Measurements from ENCODE around the gene PTPRK.

The PTPRK gene

DNA sequence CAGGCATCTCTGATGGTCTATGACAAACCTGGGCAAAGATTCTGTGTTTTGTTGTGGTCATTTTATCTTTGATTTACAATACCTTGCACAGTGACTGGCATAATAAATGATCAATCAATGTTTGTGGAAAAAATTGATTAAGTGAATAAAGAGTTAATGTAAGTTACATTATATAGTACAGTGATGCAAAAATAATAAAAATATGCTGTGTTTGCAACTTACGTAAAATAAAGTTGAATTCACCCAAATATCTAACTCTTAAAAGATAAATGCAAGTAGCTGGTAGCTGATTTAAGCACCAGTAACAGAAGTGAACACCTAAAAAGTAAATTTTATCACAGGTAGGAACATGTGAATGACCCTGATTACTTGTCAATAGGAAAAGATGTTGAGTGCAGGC is 443.6 kb downstream of the PTPRK start:
- no peak overlapping the region for H3K27ac ChIP-seq (ENCODE audit: low read length, poor library complexity, severe bottlenecking)

DNA sequence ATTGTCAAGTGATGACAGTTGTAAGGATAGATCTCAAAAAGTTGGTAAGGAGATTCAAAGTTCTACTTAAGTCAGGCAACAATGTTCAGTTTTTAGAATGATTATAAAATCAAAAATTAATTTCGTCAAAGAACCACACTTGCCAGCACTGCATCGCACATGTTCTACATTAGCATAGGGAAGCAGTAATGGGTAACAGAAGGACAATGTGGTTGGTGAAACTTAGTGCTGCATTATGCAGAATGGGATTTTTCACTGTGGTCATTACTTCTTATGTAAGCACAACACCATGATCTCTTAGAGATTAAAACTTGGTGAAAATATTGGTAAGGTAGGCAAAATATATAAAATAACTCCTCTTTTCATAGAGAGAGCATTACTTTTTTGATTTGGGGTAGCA is 445.8 kb downstream of the PTPRK start:
- H3K27me3 ChIP-seq (ENCODE audit: control insufficient read depth in 1 of 2, insufficient read depth in 1 of 2, low read length in 2 of 2), result no peaks in the 10 kb centered on the region
- H4K8ac ChIP-seq (ENCODE audit: low read length), result no peak overlapping the region
- no peak overlapping the region for H2AK5ac ChIP-seq (ENCODE audit: low read length, severe bottlenecking)
- DNase-seq, result no peak
- no peaks in the 10 kb centered on the region for H3K9me3 ChIP-seq (ENCODE audit: control insufficient read depth, low read length)
- peaks cover 0 to 15% of the 10 kb centered on the region in 2 experiments for H3K36me3 ChIP-seq (ENCODE audit: control insufficient read depth in 1 of 2, insufficient read depth in 2 of 2, low read depth in 1 of 2, low read length in 2 of 2)
- H3K27ac ChIP-seq (ENCODE audit: low read length, poor library complexity, severe bottlenecking), result no peak overlapping the region
- no peak overlapping the region for H2BK120ac ChIP-seq (ENCODE audit: low read depth, low read length)
- H2BK15ac ChIP-seq (ENCODE audit: low read depth, poor library complexity, severe bottlenecking), result no peak overlapping the region
- no peak overlapping the region for H2AFZ ChIP-seq (ENCODE audit: low read depth, low read length)
- no peaks in the 10 kb centered on the region for H3K79me1 ChIP-seq (replicated peaks; ENCODE audit: low read length, poor library complexity, severe bottlenecking)
- no peak overlapping the region for H3K23ac ChIP-seq (ENCODE audit: low read length in 2 of 2)
- H2BK12ac ChIP-seq (ENCODE audit: low read length in 2 of 2), result no peak overlapping the region
- H3K4me2 ChIP-seq (ENCODE audit: low read length, poor library complexity, severe bottlenecking), result no peak overlapping the region
- no peak overlapping the region for H3K4me3 ChIP-seq (ENCODE audit: insufficient read depth in 1 of 2, low read depth in 1 of 2, low read length in 2 of 2)
- no peak overlapping the region for H3K4ac ChIP-seq (ENCODE audit: low read depth in 1 of 2, low read length in 2 of 2)
- H4K91ac ChIP-seq (ENCODE audit: low read length), result no peak overlapping the region
- no peak overlapping the region for H2BK5ac ChIP-seq (ENCODE audit: low read depth, low read length, poor library complexity, severe bottlenecking)
- no peak overlapping the region for H3K9ac ChIP-seq (ENCODE audit: low read length)
- H3K14ac ChIP-seq (ENCODE audit: low read length in 2 of 2), result no peak overlapping the region
- no peak overlapping the region for H3K18ac ChIP-seq (ENCODE audit: low read depth in 1 of 2, low read length in 2 of 2)
- H3K4me1 ChIP-seq (ENCODE audit: control insufficient read depth, insufficient read depth, low read depth, low read length), result no peaks in the 10 kb centered on the region
- WGBS, result 100% methylated on average over 1 of the region's 2 CpGs

More for the DNA sequence above, 443.6 kb downstream of the PTPRK start:
- no peak overlapping the region for H3K9ac ChIP-seq (ENCODE audit: low read length)
- H3K4me3 ChIP-seq (ENCODE audit: insufficient read depth in 1 of 2, low read depth in 1 of 2, low read length in 2 of 2), result no peak overlapping the region
- no peak overlapping the region for H2AFZ ChIP-seq (ENCODE audit: low read depth, low read length)
- H2BK15ac ChIP-seq (ENCODE audit: low read depth, poor library complexity, severe bottlenecking), result no peak overlapping the region
- DNase-seq, result no peak
- H2BK120ac ChIP-seq (ENCODE audit: low read depth, low read length), result no peak overlapping the region
- no peak overlapping the region for H2BK12ac ChIP-seq (ENCODE audit: low read length in 2 of 2)
- no peaks in the 10 kb centered on the region for H3K4me1 ChIP-seq (ENCODE audit: control insufficient read depth, insufficient read depth, low read depth, low read length)
- no CpG with 5 or more reads among the region's 1 CpG for WGBS
- H2BK5ac ChIP-seq (ENCODE audit: low read depth, low read length, poor library complexity, severe bottlenecking), result no peak overlapping the region
- no peaks in the 10 kb centered on the region for H3K27me3 ChIP-seq (ENCODE audit: control insufficient read depth in 1 of 2, insufficient read depth in 1 of 2, low read length in 2 of 2)
- H2AK5ac ChIP-seq (ENCODE audit: low read length, severe bottlenecking), result no peak overlapping the region
- H3K36me3 ChIP-seq (ENCODE audit: control insufficient read depth in 1 of 2, insufficient read depth in 2 of 2, low read depth in 1 of 2, low read length in 2 of 2), result peaks cover 0 to 15% of the 10 kb centered on the region in 2 experiments
- H4K8ac ChIP-seq (ENCODE audit: low read length), result no peak overlapping the region
- H3K4ac ChIP-seq (ENCODE audit: low read depth in 1 of 2, low read length in 2 of 2), result no peak overlapping the region
- H4K91ac ChIP-seq (ENCODE audit: low read length), result no peak overlapping the region
- H3K9me3 ChIP-seq (ENCODE audit: control insufficient read depth, low read length), result no peaks in the 10 kb centered on the region
- H3K79me1 ChIP-seq (replicated peaks; ENCODE audit: low read length, poor library complexity, severe bottlenecking), result no peaks in the 10 kb centered on the region
- H3K4me2 ChIP-seq (ENCODE audit: low read length, poor library complexity, severe bottlenecking), result no peak overlapping the region
- H3K18ac ChIP-seq (ENCODE audit: low read depth in 1 of 2, low read length in 2 of 2), result no peak overlapping the region
- H3K14ac ChIP-seq (ENCODE audit: low read length in 2 of 2), result no peak overlapping the region
- H3K23ac ChIP-seq (ENCODE audit: low read length in 2 of 2), result no peak overlapping the region

DNA sequence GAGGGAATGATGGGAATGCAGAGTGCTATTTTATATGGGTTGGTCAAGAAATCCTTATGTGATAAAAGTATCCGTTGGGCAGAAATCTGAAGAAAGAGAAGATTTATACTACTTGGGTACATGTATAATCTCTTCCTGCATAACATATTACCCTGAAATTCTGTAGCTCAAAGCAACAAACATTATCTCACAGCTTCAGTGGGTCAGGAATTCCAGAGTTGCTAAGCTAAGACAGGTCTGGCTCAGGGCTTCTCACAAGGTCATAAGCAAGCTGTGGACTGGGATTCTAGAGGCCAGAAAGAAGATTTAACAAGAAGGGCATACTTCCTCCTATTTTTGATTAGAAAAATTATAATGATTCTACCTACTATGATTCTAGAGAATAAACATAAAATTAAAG is 447.0 kb downstream of the PTPRK start:
- no peak for DNase-seq
- Histone ChIP-seq H3K18ac (ENCODE audit: low read depth in 1 of 2, low read length in 2 of 2) (no peak overlapping the region), H3K79me1 (replicated peaks; ENCODE audit: low read length, poor library complexity, severe bottlenecking) (no peaks in the 10 kb centered on the region), H4K91ac (ENCODE audit: low read length) (no peak overlapping the region), H2AFZ (ENCODE audit: low read depth, low read length) (no peak overlapping the region), H3K4me3 (ENCODE audit: insufficient read depth in 1 of 2, low read depth in 1 of 2, low read length in 2 of 2) (no peak overlapping the region), H3K27ac (ENCODE audit: low read length, poor library complexity, severe bottlenecking) (no peak overlapping the region), H3K4me1 (ENCODE audit: control insufficient read depth, insufficient read depth, low read depth, low read length) (no peaks in the 10 kb centered on the region), H2BK120ac (ENCODE audit: low read depth, low read length) (no peak overlapping the region), H3K9me3 (ENCODE audit: control insufficient read depth, low read length) (no peaks in the 10 kb centered on the region), H3K4me2 (ENCODE audit: low read length, poor library complexity, severe bottlenecking) (no peak overlapping the region), H3K23ac (ENCODE audit: low read length in 2 of 2) (no peak overlapping the region), H2AK5ac (ENCODE audit: low read length, severe bottlenecking) (no peak overlapping the region), H4K8ac (ENCODE audit: low read length) (no peak overlapping the region), H3K9ac (ENCODE audit: low read length) (no peak overlapping the region), H3K14ac (ENCODE audit: low read length in 2 of 2) (no peak overlapping the region), H3K27me3 (ENCODE audit: control insufficient read depth in 1 of 2, insufficient read depth in 1 of 2, low read length in 2 of 2) (no peaks in the 10 kb centered on the region), H3K36me3 (ENCODE audit: control insufficient read depth in 1 of 2, insufficient read depth in 2 of 2, low read depth in 1 of 2, low read length in 2 of 2) (peaks cover 0 to 11% of the 10 kb centered on the region in 2 experiments), H2BK12ac (ENCODE audit: low read length in 2 of 2) (no peak overlapping the region), H2BK5ac (ENCODE audit: low read depth, low read length, poor library complexity, severe bottlenecking) (no peak overlapping the region), H3K4ac (ENCODE audit: low read depth in 1 of 2, low read length in 2 of 2) (no peak overlapping the region), H2BK15ac (ENCODE audit: low read depth, poor library complexity, severe bottlenecking) (no peak overlapping the region)
- WGBS, result no CpG with 5 or more reads among the region's 1 CpG

DNA sequence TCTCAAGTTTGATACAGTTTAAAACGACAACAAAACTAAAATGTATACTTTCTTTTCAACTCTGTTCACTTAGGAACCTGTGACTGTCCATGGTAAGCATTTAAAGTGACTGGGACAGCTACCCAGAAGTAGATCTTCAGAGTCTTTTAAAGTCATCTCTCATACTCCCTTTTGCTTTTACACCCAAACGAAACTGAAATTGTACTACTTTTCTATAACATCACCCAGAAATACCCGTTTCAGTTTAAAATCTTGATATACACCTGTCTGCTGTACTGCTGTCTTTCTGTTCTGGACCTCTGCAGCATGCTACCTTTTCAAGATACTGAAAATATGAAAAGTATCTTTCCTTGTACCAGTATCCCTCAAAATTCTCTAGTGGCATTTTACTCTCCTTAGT is 449.2 kb downstream of the PTPRK start:
- Histone ChIP-seq H3K27me3 (ENCODE audit: control insufficient read depth in 1 of 2, insufficient read depth in 1 of 2, low read length in 2 of 2) (no peaks in the 10 kb centered on the region), H3K27ac (ENCODE audit: low read length, poor library complexity, severe bottlenecking) (no peak overlapping the region), H3K23ac (ENCODE audit: low read length in 2 of 2) (no peak overlapping the region), H4K8ac (ENCODE audit: low read length) (no peak overlapping the region), H4K91ac (ENCODE audit: low read length) (no peak overlapping the region), H3K79me1 (replicated peaks; ENCODE audit: low read length, poor library complexity, severe bottlenecking) (no peaks in the 10 kb centered on the region), H3K14ac (ENCODE audit: low read length in 2 of 2) (no peak overlapping the region), H3K18ac (ENCODE audit: low read depth in 1 of 2, low read length in 2 of 2) (no peak overlapping the region), H3K4me3 (ENCODE audit: insufficient read depth in 1 of 2, low read depth in 1 of 2, low read length in 2 of 2) (no peak overlapping the region), H2AK5ac (ENCODE audit: low read length, severe bottlenecking) (no peak overlapping the region), H3K4me1 (ENCODE audit: control insufficient read depth, insufficient read depth, low read depth, low read length) (no peaks in the 10 kb centered on the region), H2BK15ac (ENCODE audit: low read depth, poor library complexity, severe bottlenecking) (no peak overlapping the region), H2BK120ac (ENCODE audit: low read depth, low read length) (no peak overlapping the region), H3K9me3 (ENCODE audit: control insufficient read depth, low read length) (no peaks in the 10 kb centered on the region), H2BK12ac (ENCODE audit: low read length in 2 of 2) (no peak overlapping the region), H3K4ac (ENCODE audit: low read depth in 1 of 2, low read length in 2 of 2) (no peak overlapping the region), H3K36me3 (ENCODE audit: control insufficient read depth in 1 of 2, insufficient read depth in 2 of 2, low read depth in 1 of 2, low read length in 2 of 2) (peaks cover 6% of the 10 kb centered on the region in 2 experiments), H2BK5ac (ENCODE audit: low read depth, low read length, poor library complexity, severe bottlenecking) (no peak overlapping the region), H3K4me2 (ENCODE audit: low read length, poor library complexity, severe bottlenecking) (no peak overlapping the region), H2AFZ (ENCODE audit: low read depth, low read length) (no peak overlapping the region), H3K9ac (ENCODE audit: low read length) (no peak overlapping the region)
- WGBS, result 95% methylated on average over 3 of the region's 3 CpGs
- DNase-seq, result no peak
